A549 (cell line): ENCODE measurements around the gene GRIK4.

Source experiments
- CEBPB ChIP-seq, 2 experiments: fragments of >200 bp in 1 of 2; sonication (Bioruptor Twin) in 1 of 2; formaldehyde crosslinking in 1 of 2; IDR thresholded peaks; 2 replicates each; pipeline ENCODE4 v1.6.1; 2012 to 2016
- ESRRA ChIP-seq: fragments of 150-350 bp; IDR thresholded peaks from 2 replicates; pipeline ENCODE4 v1.6.1; 2014; ENCODE audit warnings: mild to moderate bottlenecking, low read length, borderline replicate concordance
- GATA3 ChIP-seq: IDR thresholded peaks from 2 replicates; pipeline ENCODE4 v1.6.1; 2012; ENCODE audit warnings: borderline replicate concordance
- HDAC2 ChIP-seq: fragments of 200-600 bp; sonication (generic); IDR thresholded peaks from 2 replicates; pipeline ENCODE4 v1.6.1; 2016
- JUN ChIP-seq, 2 experiments: fragments of >200 bp; sonication (Bioruptor Twin); formaldehyde crosslinking; IDR thresholded peaks; 2 replicates in 1 of 2; 3 replicates in 1 of 2; pipeline ENCODE4 v1.6.1; 2016 to 2017
- MAZ ChIP-seq: fragments of 150-350 bp; IDR thresholded peaks from 2 replicates; pipeline ENCODE4 v1.6.1; 2014; ENCODE audit warnings: antibody characterized with exemption, low read depth, low read length, borderline replicate concordance
- POLR2A ChIP-seq: IDR thresholded peaks from 2 replicates; pipeline ENCODE4 v1.6.1; 2012; ENCODE audit warnings: mild to moderate bottlenecking, low read length
- RCOR1 ChIP-seq: fragments of 150-350 bp; IDR thresholded peaks from 2 replicates; pipeline ENCODE4 v1.6.1; 2014; ENCODE audit warnings: antibody characterized with exemption, low read length, low read depth
- RFX5 ChIP-seq: fragments of 450-650 bp; IDR thresholded peaks from 2 replicates; pipeline ENCODE4 v1.7.1; 2014; ENCODE audit warnings: antibody characterized with exemption, mild to moderate bottlenecking, moderate library complexity
- TP53 ChIP-seq: fragments of 250-450 bp; sonication (Bioruptor Pico); IDR thresholded peaks from 2 replicates; pipeline ENCODE4 v1.5.0; 2021; ENCODE audit warnings: mild to moderate bottlenecking, moderate library complexity
- TF ChIP-seq, protein P1 (sequence below): fragments of >200 bp; sonication (Bioruptor Twin); formaldehyde crosslinking; IDR thresholded peaks from 3 replicates; pipeline ENCODE4 v1.5.1; 2016
- TF ChIP-seq, protein P2 (sequence below): fragments of 150-350 bp; IDR thresholded peaks from 2 replicates; pipeline ENCODE4 v1.6.1; 2014; ENCODE audit warnings: low read depth, mild to moderate bottlenecking, low read length
- TF ChIP-seq, protein P3 (sequence below): IDR thresholded peaks from 2 replicates; pipeline ENCODE4 v1.6.1; 2012
- TF ChIP-seq, protein P4 (sequence below): IDR thresholded peaks from 2 replicates; pipeline ENCODE4 v1.6.1; 2012

DNA sequence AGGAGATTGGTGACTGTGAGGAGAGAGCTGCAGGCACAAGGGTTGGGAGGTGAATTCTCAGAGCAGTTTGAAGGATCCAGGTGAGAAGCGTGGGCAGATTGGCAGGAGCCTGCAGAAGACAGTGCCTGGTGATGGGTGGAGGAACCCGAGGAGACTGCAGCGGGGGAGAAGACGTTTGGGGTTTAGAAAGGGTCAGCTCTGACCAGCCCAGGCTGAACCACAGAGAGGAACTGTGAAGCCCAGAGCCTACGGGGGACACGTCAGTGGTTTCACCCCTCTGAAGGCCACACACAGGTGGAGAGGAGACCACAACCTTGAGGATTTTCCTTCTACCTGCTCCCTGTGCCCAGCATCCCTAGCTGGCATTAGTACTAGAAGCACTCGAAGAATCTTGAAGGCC lies 357.5 kb downstream of the GRIK4 start:
- TF ChIP-seq, protein P1, sequence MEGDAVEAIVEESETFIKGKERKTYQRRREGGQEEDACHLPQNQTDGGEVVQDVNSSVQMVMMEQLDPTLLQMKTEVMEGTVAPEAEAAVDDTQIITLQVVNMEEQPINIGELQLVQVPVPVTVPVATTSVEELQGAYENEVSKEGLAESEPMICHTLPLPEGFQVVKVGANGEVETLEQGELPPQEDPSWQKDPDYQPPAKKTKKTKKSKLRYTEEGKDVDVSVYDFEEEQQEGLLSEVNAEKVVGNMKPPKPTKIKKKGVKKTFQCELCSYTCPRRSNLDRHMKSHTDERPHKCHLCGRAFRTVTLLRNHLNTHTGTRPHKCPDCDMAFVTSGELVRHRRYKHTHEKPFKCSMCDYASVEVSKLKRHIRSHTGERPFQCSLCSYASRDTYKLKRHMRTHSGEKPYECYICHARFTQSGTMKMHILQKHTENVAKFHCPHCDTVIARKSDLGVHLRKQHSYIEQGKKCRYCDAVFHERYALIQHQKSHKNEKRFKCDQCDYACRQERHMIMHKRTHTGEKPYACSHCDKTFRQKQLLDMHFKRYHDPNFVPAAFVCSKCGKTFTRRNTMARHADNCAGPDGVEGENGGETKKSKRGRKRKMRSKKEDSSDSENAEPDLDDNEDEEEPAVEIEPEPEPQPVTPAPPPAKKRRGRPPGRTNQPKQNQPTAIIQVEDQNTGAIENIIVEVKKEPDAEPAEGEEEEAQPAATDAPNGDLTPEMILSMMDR = no peak
- TF ChIP-seq RFX5 = no peak
- no peak for TF ChIP-seq RCOR1
- TF ChIP-seq HDAC2 = no peak
- no peak for TF ChIP-seq GATA3
- TF ChIP-seq CEBPB (IDR thresholded peaks at IDR 0.05) = no peak
- TF ChIP-seq JUN (IDR thresholded peaks at IDR 0.05) = no peak
- TF ChIP-seq POLR2A = no peak
- TF ChIP-seq MAZ = no peak
- TF ChIP-seq TP53 (CRISPR knock-in tag) = no peak
- TF ChIP-seq ESRRA = no peak
- TF ChIP-seq, protein P2, sequence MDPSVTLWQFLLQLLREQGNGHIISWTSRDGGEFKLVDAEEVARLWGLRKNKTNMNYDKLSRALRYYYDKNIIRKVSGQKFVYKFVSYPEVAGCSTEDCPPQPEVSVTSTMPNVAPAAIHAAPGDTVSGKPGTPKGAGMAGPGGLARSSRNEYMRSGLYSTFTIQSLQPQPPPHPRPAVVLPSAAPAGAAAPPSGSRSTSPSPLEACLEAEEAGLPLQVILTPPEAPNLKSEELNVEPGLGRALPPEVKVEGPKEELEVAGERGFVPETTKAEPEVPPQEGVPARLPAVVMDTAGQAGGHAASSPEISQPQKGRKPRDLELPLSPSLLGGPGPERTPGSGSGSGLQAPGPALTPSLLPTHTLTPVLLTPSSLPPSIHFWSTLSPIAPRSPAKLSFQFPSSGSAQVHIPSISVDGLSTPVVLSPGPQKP = no peak
- TF ChIP-seq, protein P3, sequence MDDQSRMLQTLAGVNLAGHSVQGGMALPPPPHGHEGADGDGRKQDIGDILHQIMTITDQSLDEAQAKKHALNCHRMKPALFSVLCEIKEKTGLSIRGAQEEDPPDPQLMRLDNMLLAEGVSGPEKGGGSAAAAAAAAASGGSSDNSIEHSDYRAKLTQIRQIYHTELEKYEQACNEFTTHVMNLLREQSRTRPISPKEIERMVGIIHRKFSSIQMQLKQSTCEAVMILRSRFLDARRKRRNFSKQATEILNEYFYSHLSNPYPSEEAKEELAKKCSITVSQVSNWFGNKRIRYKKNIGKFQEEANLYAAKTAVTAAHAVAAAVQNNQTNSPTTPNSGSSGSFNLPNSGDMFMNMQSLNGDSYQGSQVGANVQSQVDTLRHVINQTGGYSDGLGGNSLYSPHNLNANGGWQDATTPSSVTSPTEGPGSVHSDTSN = no peak
- TF ChIP-seq, protein P4, sequence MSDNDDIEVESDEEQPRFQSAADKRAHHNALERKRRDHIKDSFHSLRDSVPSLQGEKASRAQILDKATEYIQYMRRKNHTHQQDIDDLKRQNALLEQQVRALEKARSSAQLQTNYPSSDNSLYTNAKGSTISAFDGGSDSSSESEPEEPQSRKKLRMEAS = no peak
